A673 (cell line): ENCODE measurements around the gene LGALS14.
"Not testable (repeated sequence)": the region's sequence is repeated elsewhere in the genome, so short reads cannot be mapped to it uniquely, and the experiment has no call there.

ENCODE experiments used
- EZH2 ChIP-seq: fragments of 200-600 bp; sonication (generic); IDR thresholded peaks from 2 replicates; pipeline ENCODE4 v1.6.1; 2017; ENCODE audit warnings: borderline replicate concordance, low read depth, mild to moderate bottlenecking, mixed read lengths, antibody characterized with exemption, low read length; ENCODE audit not compliant: poor library complexity, severe bottlenecking
- TF ChIP-seq, protein P1 (sequence below): fragments of 300-800, 200-600 bp; sonication (generic); conservative IDR thresholded peaks from 2 replicates; pipeline ENCODE4 v1.5.1; 2017; ENCODE audit warnings: low read depth, mild to moderate bottlenecking, antibody characterized with exemption, low read length, moderate library complexity, mixed read lengths

DNA sequence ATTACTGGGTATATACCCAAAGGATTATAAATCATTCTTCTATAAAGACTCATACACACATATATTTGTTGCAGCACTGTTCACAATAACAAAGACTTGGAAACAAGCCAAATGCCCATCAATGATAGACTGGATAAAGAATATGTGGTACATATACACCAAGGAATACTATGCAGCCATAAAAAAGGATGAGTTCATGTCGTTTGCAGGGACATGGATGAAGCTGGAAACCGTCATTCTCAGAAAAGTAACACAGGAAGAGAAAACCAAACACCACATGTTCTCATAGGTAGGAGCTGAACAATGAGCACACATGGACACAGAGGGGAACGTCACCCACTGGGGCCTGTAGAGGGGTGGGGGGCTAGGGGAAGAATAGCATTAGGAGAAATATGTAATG, 15.9 kb downstream of the LGALS14 start:
- TF ChIP-seq, protein P1, sequence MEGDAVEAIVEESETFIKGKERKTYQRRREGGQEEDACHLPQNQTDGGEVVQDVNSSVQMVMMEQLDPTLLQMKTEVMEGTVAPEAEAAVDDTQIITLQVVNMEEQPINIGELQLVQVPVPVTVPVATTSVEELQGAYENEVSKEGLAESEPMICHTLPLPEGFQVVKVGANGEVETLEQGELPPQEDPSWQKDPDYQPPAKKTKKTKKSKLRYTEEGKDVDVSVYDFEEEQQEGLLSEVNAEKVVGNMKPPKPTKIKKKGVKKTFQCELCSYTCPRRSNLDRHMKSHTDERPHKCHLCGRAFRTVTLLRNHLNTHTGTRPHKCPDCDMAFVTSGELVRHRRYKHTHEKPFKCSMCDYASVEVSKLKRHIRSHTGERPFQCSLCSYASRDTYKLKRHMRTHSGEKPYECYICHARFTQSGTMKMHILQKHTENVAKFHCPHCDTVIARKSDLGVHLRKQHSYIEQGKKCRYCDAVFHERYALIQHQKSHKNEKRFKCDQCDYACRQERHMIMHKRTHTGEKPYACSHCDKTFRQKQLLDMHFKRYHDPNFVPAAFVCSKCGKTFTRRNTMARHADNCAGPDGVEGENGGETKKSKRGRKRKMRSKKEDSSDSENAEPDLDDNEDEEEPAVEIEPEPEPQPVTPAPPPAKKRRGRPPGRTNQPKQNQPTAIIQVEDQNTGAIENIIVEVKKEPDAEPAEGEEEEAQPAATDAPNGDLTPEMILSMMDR = not testable (repeated sequence)
- not testable (repeated sequence) for TF ChIP-seq EZH2
